Brain microvascular endothelial cell (primary cell): ENCODE measurements around the gene FFAR2.
A peak's percentile ranks its signal among the peaks of the same experiment; 100 is the strongest.
"Not testable (repeated sequence)": the region's sequence is repeated elsewhere in the genome, so short reads cannot be mapped to it uniquely, and the experiment has no call there.

Experiments used
- DNase-seq: peaks from one replicate; pipeline ENCODE4 v3.0.0-alpha.2; 2020
- H3K27ac ChIP-seq: fragments of 250-450 bp; sonication (Bioruptor Pico); 2 replicates; pipeline ENCODE4 v1.5.1; 2020; ENCODE audit warnings: mild to moderate bottlenecking, moderate library complexity
- H3K27me3 ChIP-seq: fragments of 250-450 bp; sonication (Bioruptor Pico); replicated peaks from 2 replicates; pipeline ENCODE4 v1.5.1; 2020; ENCODE audit warnings: mild to moderate bottlenecking
- H3K36me3 ChIP-seq: fragments of 250-450 bp; sonication (Bioruptor Pico); replicated peaks from 2 replicates; pipeline ENCODE4 v1.5.1; 2020; ENCODE audit warnings: mild to moderate bottlenecking
- H3K4me3 ChIP-seq: 2 replicates; pipeline ENCODE4 v1.5.1; 2011; ENCODE audit warnings: low read depth, mild to moderate bottlenecking, control low read depth, low read length, moderate library complexity
- in situ Hi-C: cut with HindIII; loops from 2 replicates; pipeline ENCODE4 v1.10.0; 2017; ENCODE audit warnings: low sequenced_read_pairs, low pct_ligation_motif_present
- TF ChIP-seq, protein P1 (sequence below): IDR thresholded peaks from 2 replicates; pipeline ENCODE4 v1.5.1; 2011; ENCODE audit warnings: low read depth, mild to moderate bottlenecking, moderate library complexity, low read length, control low read depth, inconsistent platforms; ENCODE audit errors: missing control alignments

FFAR2 gene

DNA sequence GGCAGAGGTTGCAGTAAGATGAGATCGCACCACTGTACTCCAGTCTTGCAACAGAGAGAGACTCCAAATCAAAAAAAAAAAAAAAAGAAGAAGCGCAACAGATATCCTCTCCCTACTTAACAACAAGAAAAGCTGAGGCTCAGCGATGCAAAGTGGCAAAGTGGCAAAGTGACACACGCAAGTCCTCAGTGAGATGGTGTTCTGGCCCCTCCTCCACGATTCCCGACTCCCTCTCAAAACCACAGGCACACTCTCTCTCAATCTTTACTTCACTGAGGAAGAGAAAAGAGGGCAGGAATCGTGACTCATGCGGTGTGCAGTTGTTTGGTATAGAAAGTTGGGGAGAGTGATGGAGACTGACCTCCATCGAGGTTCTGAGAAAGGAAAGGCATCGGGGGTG is 12.6 kb downstream of the FFAR2 start:
- H3K27me3 ChIP-seq, result no peaks in the 10 kb centered on the region
- no peak for DNase-seq
- in situ Hi-C loops, result no loop called here
- no peak overlapping the region for H3K4me3 ChIP-seq
- H3K27ac ChIP-seq, result no peak overlapping the region
- TF ChIP-seq, protein P1, sequence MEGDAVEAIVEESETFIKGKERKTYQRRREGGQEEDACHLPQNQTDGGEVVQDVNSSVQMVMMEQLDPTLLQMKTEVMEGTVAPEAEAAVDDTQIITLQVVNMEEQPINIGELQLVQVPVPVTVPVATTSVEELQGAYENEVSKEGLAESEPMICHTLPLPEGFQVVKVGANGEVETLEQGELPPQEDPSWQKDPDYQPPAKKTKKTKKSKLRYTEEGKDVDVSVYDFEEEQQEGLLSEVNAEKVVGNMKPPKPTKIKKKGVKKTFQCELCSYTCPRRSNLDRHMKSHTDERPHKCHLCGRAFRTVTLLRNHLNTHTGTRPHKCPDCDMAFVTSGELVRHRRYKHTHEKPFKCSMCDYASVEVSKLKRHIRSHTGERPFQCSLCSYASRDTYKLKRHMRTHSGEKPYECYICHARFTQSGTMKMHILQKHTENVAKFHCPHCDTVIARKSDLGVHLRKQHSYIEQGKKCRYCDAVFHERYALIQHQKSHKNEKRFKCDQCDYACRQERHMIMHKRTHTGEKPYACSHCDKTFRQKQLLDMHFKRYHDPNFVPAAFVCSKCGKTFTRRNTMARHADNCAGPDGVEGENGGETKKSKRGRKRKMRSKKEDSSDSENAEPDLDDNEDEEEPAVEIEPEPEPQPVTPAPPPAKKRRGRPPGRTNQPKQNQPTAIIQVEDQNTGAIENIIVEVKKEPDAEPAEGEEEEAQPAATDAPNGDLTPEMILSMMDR, result no peak
- H3K36me3 ChIP-seq, result no peaks in the 10 kb centered on the region

DNA sequence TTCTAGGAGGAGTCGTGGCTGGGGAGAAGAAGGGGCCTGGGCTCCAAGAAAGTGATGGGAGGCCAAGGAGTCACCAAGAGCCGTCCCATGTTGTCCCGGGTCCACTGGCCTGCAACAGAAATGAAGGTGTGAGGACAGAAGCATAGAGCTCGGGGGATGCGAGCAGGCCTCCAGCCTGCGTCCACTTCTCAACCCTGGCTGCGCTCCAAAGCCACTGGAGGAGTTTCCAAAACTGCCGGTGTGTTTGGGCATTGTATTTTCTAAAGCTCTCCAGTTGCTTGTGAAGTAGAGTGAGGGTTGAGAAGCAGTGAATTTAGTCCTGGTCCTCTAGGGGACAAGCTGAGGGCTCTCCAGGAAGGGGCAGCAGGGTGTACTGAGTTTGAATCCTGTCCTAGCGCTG is 13.0 kb downstream of the FFAR2 start:
- H3K27me3 ChIP-seq, result no peaks in the 10 kb centered on the region
- no peak for DNase-seq
- no peaks in the 10 kb centered on the region for H3K36me3 ChIP-seq
- no peak overlapping the region for H3K27ac ChIP-seq
- in situ Hi-C loops, result no loop called here
- H3K4me3 ChIP-seq, result no peak overlapping the region
- TF ChIP-seq, protein P1, result no peak

DNA sequence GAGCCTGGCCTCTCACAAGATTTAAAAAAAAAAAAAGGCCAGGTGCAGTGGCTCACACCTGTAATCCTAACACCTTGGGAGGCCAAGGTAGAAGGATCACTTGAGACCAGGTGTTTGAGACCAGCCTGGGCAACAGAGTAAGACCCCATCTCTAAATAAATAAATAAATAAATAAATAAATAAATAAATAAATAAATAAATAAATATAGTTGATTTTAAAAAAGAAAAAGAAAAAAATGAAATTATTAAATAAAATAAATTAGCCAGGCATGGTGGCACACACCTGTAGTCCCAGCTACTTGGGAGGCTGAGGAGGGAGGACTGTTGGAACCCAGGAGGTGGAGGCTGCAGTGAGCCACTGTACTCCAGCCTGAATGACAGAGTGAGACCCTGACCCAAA is 13.7 kb downstream of the FFAR2 start:
- H3K27ac ChIP-seq, H3K4me3 ChIP-seq, in situ Hi-C loops, H3K36me3 ChIP-seq, H3K27me3 ChIP-seq, DNase-seq: not testable (repeated sequence)

DNA sequence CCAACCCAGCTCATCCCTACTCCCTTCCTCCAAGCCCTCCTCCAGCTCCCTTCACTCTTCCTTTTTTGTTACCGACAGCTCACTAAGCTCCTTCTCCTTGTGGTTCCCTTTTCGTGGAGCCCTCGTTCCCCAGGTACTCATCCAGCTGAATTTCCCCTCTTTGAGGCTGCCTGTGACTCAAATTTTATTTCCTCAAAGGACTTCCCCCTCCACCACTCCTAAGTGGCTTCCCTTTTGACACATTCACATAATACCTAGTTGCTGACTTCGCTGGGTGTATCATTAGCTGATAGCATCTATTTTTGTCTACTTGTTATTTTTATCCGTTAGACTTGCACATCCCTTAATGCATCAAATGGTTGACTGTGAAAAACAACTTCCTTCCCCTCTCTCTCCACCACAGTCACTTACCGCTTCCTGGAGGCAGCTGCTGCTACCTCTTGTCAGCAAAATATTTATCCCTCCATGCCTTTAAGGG is 14.5 kb downstream of the FFAR2 start:
- no peaks in the 10 kb centered on the region for H3K36me3 ChIP-seq
- no peak overlapping the region for H3K27ac ChIP-seq
- no peaks in the 10 kb centered on the region for H3K27me3 ChIP-seq
- no peak for DNase-seq
- no peak overlapping the region for H3K4me3 ChIP-seq
- in situ Hi-C loops, result no loop called here
- TF ChIP-seq, protein P1, result no peak

DNA sequence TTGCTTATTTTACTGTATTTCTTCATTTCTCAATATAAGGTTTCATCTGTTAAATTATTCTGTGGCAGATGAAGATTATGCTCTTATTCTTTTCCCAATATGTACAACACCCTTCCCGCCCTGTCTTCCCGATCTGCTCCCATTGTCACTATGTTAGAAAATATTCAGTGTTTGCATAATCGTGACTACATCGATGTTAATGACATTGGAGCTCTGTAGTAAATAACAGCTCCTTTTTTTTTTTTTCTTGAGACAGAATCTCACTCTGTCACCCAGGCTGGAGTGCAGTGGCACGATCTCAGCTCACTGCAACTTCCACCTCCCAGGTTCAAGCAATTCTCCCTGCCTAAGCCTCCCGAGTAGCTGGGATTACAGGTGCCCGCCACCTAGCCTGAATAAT is 14.9 kb downstream of the FFAR2 start:
- DNase-seq, H3K27ac ChIP-seq, H3K36me3 ChIP-seq, in situ Hi-C loops, H3K4me3 ChIP-seq, H3K27me3 ChIP-seq: not testable (repeated sequence)

DNA sequence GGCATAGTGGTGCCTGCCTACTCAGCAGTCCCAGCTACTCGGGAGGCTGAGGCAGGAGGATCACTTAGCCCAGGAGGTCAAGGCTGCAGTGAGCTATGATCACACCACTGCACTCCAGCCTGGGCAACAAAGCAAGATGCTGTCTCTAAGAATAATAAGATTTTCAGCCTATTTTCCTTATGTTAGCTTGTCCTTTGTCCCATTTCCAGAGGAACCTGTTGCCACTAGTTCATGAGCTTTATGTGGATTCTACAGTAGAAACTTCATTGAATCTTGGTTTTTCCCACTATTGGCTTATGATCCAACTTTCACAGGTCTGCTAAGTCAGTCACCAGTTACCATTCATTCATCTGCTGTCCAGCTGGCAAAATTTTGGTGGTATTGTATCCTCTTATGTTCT is 18.2 kb downstream of the FFAR2 start:
- no peak overlapping the region for H3K27ac ChIP-seq
- no peak overlapping the region for H3K4me3 ChIP-seq
- TF ChIP-seq, protein P1, result no peak
- no peak for DNase-seq
- in situ Hi-C loops, result no loop called here
- H3K27me3 ChIP-seq, result no peaks in the 10 kb centered on the region
- H3K36me3 ChIP-seq, result no peaks in the 10 kb centered on the region

DNA sequence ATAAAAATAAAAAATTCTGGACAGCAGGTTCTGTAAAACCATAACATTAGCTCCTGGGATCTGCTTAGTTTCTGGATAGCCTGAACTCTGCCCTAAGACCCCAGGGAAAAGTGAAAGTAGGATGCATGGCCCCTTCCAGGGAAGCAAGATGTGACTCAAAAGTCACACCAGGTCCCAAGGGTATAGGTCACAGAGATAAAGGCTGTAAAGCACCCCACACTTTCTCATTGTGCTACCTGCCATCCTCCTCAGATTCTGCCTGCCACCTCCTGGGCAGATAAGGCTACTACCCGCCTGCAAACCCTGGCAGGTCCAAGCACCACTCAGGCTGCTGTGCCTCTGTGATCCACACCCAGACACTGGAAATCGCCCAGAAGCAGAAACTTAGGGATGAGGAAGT is 20.6 kb downstream of the FFAR2 start:
- Histone ChIP-seq H3K27ac (no peak overlapping the region), H3K27me3 (no peaks in the 10 kb centered on the region), H3K36me3 (no peaks in the 10 kb centered on the region), H3K4me3 (no peak overlapping the region)
- DNase-seq, result peak; percentile 2
- in situ Hi-C loops, result no loop called here
- TF ChIP-seq, protein P1, result peak; percentile 59
